ENCODE results near the gene EXOSC2.

EXOSC2 gene

GRCh38 chr9:130698514-130698913 lies 4.9 kb downstream of the EXOSC2 start:
- DNase-seq, result no peak

GRCh38 chr9:130699047-130699446 lies 5.5 kb downstream of the EXOSC2 start:
- no peak for DNase-seq

- peak; percentile 54 for DNase-seq
Measured at GRCh38 chr9:130701059-130702022, 7.8 kb downstream of the EXOSC2 start.

GRCh38 chr9:130703501-130703900 lies 9.9 kb downstream of the EXOSC2 start:
- DNase-seq, result no peak

GRCh38 chr9:130707225-130707976 lies 13.8 kb downstream of the EXOSC2 start:
- peak; percentile 70 for DNase-seq

GRCh38 chr9:130710822-130711352 lies 17.3 kb downstream of the EXOSC2 start:
- no peak for DNase-seq

- no peak for DNase-seq
Measured at GRCh38 chr9:130711469-130711868, 17.9 kb downstream of the EXOSC2 start.

- peak; percentile 96 for DNase-seq
Measured at GRCh38 chr9:130712564-130713285, 19.1 kb downstream of the EXOSC2 start.

GRCh38 chr9:130713286-130713960 lies 19.8 kb downstream of the EXOSC2 start:
- DNase-seq, result no peak

- DNase-seq, result no peak
Measured at GRCh38 chr9:130714586-130715110, 21.1 kb downstream of the EXOSC2 start.

GRCh38 chr9:130715270-130715669 lies 21.7 kb downstream of the EXOSC2 start:
- DNase-seq, result no peak

- DNase-seq, result no peak
Measured at GRCh38 chr9:130718562-130718961, 25.0 kb downstream of the EXOSC2 start.

GRCh38 chr9:130720762-130721161 lies 27.2 kb downstream of the EXOSC2 start:
- no peak for DNase-seq

GRCh38 chr9:130728721-130729120 lies 35.1 kb downstream of the EXOSC2 start:
- DNase-seq, result no peak

GRCh38 chr9:130729145-130729544 lies 35.6 kb downstream of the EXOSC2 start:
- no peak for DNase-seq

- no peak for DNase-seq
Measured at GRCh38 chr9:130731355-130731754, 37.8 kb downstream of the EXOSC2 start.

GRCh38 chr9:130732136-130732535 lies 38.6 kb downstream of the EXOSC2 start:
- DNase-seq, result no peak

- DNase-seq, result no peak
Measured at GRCh38 chr9:130732793-130733221, 39.2 kb downstream of the EXOSC2 start.

- DNase-seq, result no peak
Measured at GRCh38 chr9:130735566-130735965, 42.0 kb downstream of the EXOSC2 start.

- DNase-seq, result no peak
Measured at GRCh38 chr9:130736834-130737233, 43.3 kb downstream of the EXOSC2 start.

- no peak for DNase-seq
Measured at GRCh38 chr9:130738281-130738680, 44.7 kb downstream of the EXOSC2 start.

GRCh38 chr9:130739081-130739480 lies 45.5 kb downstream of the EXOSC2 start:
- no peak for DNase-seq

Data from CD4-positive, alpha-beta T cell treated with Interleukin-4 for 4 hours (primary cell).